Mucosa of descending colon (tissue), 3 donors: ENCODE results near the gene AKAP7. TPM values are rescaled to one million over a fixed set of nuclear protein-coding genes. Genes with fewer than 3 reads are reported as not detected.
"Not testable (repeated sequence)": the region's sequence is repeated elsewhere in the genome, so short reads cannot be mapped to it uniquely, and the experiment has no call there.

Source experiments
- ATAC-seq: fragments of 200-7000 bp; cut with Tn5 transposase; one replicate; pipeline ENCODE4 v1.9.1; 2020; ENCODE audit warnings: mild to moderate bottlenecking, moderate library complexity
- DNase-seq, 3 donors: peaks; one replicate each; pipeline ENCODE4 v3.0.0-alpha.2; 2020
- H3K36me3 ChIP-seq: fragments of 200-600 bp; one replicate; pipeline ENCODE4 v1.8.0; 2021; ENCODE audit warnings: low read depth, mild to moderate bottlenecking
- H3K4me1 ChIP-seq: fragments of 200-600 bp; one replicate; pipeline ENCODE4 v1.8.0; 2021; ENCODE audit warnings: low read depth, mild to moderate bottlenecking
- H3K4me3 ChIP-seq: fragments of 200-600 bp; one replicate; pipeline ENCODE4 v1.8.0; 2021; ENCODE audit warnings: mild to moderate bottlenecking
- H3K9me3 ChIP-seq: fragments of 200-600 bp; one replicate; pipeline ENCODE4 v1.8.0; 2021; ENCODE audit warnings: mild to moderate bottlenecking
- CTCF ChIP-seq: fragments of 200-600 bp; IDR thresholded peaks from one replicate; pipeline ENCODE4 v1.8.0; 2022; ENCODE audit warnings: antibody characterized with exemption, mild to moderate bottlenecking
- intact Hi-C, 2 donors: fragments of 100-400 bp; cut with DNase I in 1 of 2; cut with micrococcal nuclease in 1 of 2; formaldehyde crosslinking; loops; one replicate each; pipeline versions ENCODE4 v1.11.0 to v1.11.1; 2022; cut with DNase I, micrococcal nuclease
- total RNA-seq, 3 donors: library from RNA; stranded (reverse); fragmentation: NEBNext Ultra II Directional in 2 of 3; extraction: Animal tissue kit (Norgen Biotek cat#: 25700) in 2 of 3; gene quantifications; one replicate each; pipeline versions ENCODE4 v1.2.1 to v1.2.4, GENCODE V29; 2021 to 2023
- donor health status: DM: no; HTN: no; CAD: no; lungs with moderate emphysema.
- donor health status: DM: no; HTN: no; CAD: no.
- donor health status: DM: no; HTN: yes; CAD: no.

Gene AKAP7
- total RNA-seq, 3 donors from 2014 or later = 13.0 to 21.9 (median 15.3) TPM

GRCh38 chr6:131288214-131288613 lies 152.9 kb downstream of the AKAP7 start:
- ATAC-seq = no peak
- intact Hi-C loops = no loop called here
- H3K36me3 ChIP-seq = no peaks in the 10 kb centered on the region
- DNase-seq = no peak
- H3K4me1 ChIP-seq = no peaks in the 10 kb centered on the region
- no peak for TF ChIP-seq CTCF
- H3K4me3 ChIP-seq = no peak overlapping the region
- no peaks in the 10 kb centered on the region for H3K9me3 ChIP-seq

GRCh38 chr6:131290955-131291354 lies 155.7 kb downstream of the AKAP7 start:
- H3K36me3 ChIP-seq = no peaks in the 10 kb centered on the region
- ATAC-seq (no peak), DNase-seq (no peak)
- H3K4me1 ChIP-seq = no peaks in the 10 kb centered on the region
- intact Hi-C loops = no loop called here
- no peak for TF ChIP-seq CTCF
- H3K4me3 ChIP-seq = no peak overlapping the region
- no peaks in the 10 kb centered on the region for H3K9me3 ChIP-seq

GRCh38 chr6:131292145-131292938 lies 157.1 kb downstream of the AKAP7 start:
- Histone ChIP-seq H3K4me3 (no peak overlapping the region), H3K36me3 (no peaks in the 10 kb centered on the region), H3K4me1 (no peaks in the 10 kb centered on the region), H3K9me3 (no peaks in the 10 kb centered on the region)
- TF ChIP-seq CTCF = no peak
- intact Hi-C loops = no loop called here
- DNase-seq (no peak), ATAC-seq (peak; percentile 61)

- ATAC-seq (peak; percentile 43), DNase-seq (no peak)
- H3K4me3 ChIP-seq = no peak overlapping the region
- no peaks in the 10 kb centered on the region for H3K36me3 ChIP-seq
- intact Hi-C loops = no loop called here
- H3K4me1 ChIP-seq = no peaks in the 10 kb centered on the region
- no peak for TF ChIP-seq CTCF
- no peaks in the 10 kb centered on the region for H3K9me3 ChIP-seq
These were observed 158.2 kb downstream of the AKAP7 start for GRCh38 chr6:131293472-131293911.

- no peak for TF ChIP-seq CTCF
- H3K4me3 ChIP-seq = no peak overlapping the region
- no peak for DNase-seq
- no peaks in the 10 kb centered on the region for H3K9me3 ChIP-seq
- no peaks in the 10 kb centered on the region for H3K4me1 ChIP-seq
- H3K36me3 ChIP-seq = no peaks in the 10 kb centered on the region
- no peak for ATAC-seq
- intact Hi-C loops = no loop called here
These were observed 159.8 kb downstream of the AKAP7 start for GRCh38 chr6:131295081-131295480.

GRCh38 chr6:131300826-131301225 lies 165.6 kb downstream of the AKAP7 start:
- ATAC-seq, H3K4me3 ChIP-seq, intact Hi-C loops, H3K9me3 ChIP-seq, DNase-seq, H3K4me1 ChIP-seq, H3K36me3 ChIP-seq: not testable (repeated sequence)
